HG03196 (cell line): ENCODE data around the gene CD200R1.
A peak's percentile ranks its signal among the peaks of the same experiment; 100 is the strongest.

Experiments
- ATAC-seq: cut with Tn5 transposase; IDR thresholded peaks from one replicate; pipeline ENCODE4 v1.9.1; 2021; ENCODE audit not compliant: unreplicated experiment

CD200R1 gene

GRCh38 chr3:112894258-112894657, 80.6 kb downstream of the CD200R1 start:
- ATAC-seq: no peak

- no peak for ATAC-seq
Measured at GRCh38 chr3:112889357-112889756, 85.5 kb downstream of the CD200R1 start.

- ATAC-seq: no peak
Measured at GRCh38 chr3:112888381-112889085, 86.4 kb downstream of the CD200R1 start.

- no peak for ATAC-seq
Measured at GRCh38 chr3:112884678-112885290, 90.1 kb downstream of the CD200R1 start.

GRCh38 chr3:112881891-112882290, 93.0 kb downstream of the CD200R1 start:
- no peak for ATAC-seq

- ATAC-seq: no peak
Measured at GRCh38 chr3:112875561-112875960, 99.3 kb downstream of the CD200R1 start.

- no peak for ATAC-seq
Measured at GRCh38 chr3:112874725-112875124, 100.2 kb downstream of the CD200R1 start.

- ATAC-seq: peak; percentile 71
Measured at GRCh38 chr3:112873632-112874031, 101.3 kb downstream of the CD200R1 start.

- ATAC-seq: no peak
Measured at GRCh38 chr3:112871735-112872134, 103.2 kb downstream of the CD200R1 start.
